Endothelial cell (in vitro differentiated cells): ENCODE measurements around the gene ANKRD66. TPM values are rescaled to one million over a fixed set of nuclear protein-coding genes. Genes with fewer than 3 reads are reported as not detected.

Experiments used
- DNase-seq: peaks from one replicate; pipeline ENCODE4 v3.0.0; 2021; ENCODE audit warnings: low spot score
- H3K27ac Mint-ChIP-seq: one replicate; pipeline ENCODE4 v1.8.0; 2021; ENCODE audit warnings: mixed read lengths, inconsistent platforms; ENCODE audit not compliant: unreplicated experiment
- H3K27me3 Mint-ChIP-seq: one replicate; pipeline ENCODE4 v1.8.0; 2021; ENCODE audit warnings: mild to moderate bottlenecking, moderate library complexity, mixed read lengths, inconsistent platforms; ENCODE audit not compliant: unreplicated experiment
- H3K36me3 Mint-ChIP-seq: one replicate; pipeline ENCODE4 v1.8.0; 2021; ENCODE audit warnings: mild to moderate bottlenecking, low read depth, mixed read lengths, inconsistent platforms; ENCODE audit not compliant: unreplicated experiment
- H3K4me1 Mint-ChIP-seq: one replicate; pipeline ENCODE4 v1.8.0; 2021; ENCODE audit warnings: mild to moderate bottlenecking, mixed read lengths, inconsistent platforms; ENCODE audit not compliant: unreplicated experiment
- H3K4me3 Mint-ChIP-seq: one replicate; pipeline ENCODE4 v1.8.0; 2021; ENCODE audit warnings: mild to moderate bottlenecking, mixed read lengths, inconsistent platforms; ENCODE audit not compliant: unreplicated experiment
- H3K9me3 Mint-ChIP-seq: one replicate; pipeline ENCODE4 v1.8.0; 2021; ENCODE audit warnings: mixed read lengths, inconsistent platforms; ENCODE audit not compliant: unreplicated experiment
- CTCF ChIP-seq: fragments of 200-600 bp; sonication (generic); IDR thresholded peaks from one replicate; pipeline ENCODE4 v1.5.0; 2021; ENCODE audit warnings: antibody characterized with exemption; ENCODE audit not compliant: unreplicated experiment
- total RNA-seq: library from RNA; stranded (reverse); fragmentation: NEBNext Ultra II Directional; extraction: Animal tissue kit (Norgen Biotek cat#: 25700); gene quantifications from one replicate; pipeline ENCODE4 v1.2.1, GENCODE V29; 2021; ENCODE audit not compliant: unreplicated experiment

ANKRD66 gene
- total RNA-seq, 1 donor from 2014 or later, result not detected

- no peak overlapping the region for H3K4me3 Mint-ChIP-seq
- no peaks in the 10 kb centered on the region for H3K4me1 Mint-ChIP-seq
- H3K9me3 Mint-ChIP-seq, result no peaks in the 10 kb centered on the region
- TF ChIP-seq CTCF, result no peak
- H3K36me3 Mint-ChIP-seq, result no peaks in the 10 kb centered on the region
- H3K27me3 Mint-ChIP-seq, result peaks cover 1% of the 10 kb centered on the region
- H3K27ac Mint-ChIP-seq, result no peak overlapping the region
- DNase-seq, result no peak
These were observed 3.0 kb downstream of the ANKRD66 start for GRCh38 chr6:46749731-46750130.

- no peak overlapping the region for H3K4me3 Mint-ChIP-seq
- no peak for TF ChIP-seq CTCF
- H3K27me3 Mint-ChIP-seq, result no peaks in the 10 kb centered on the region
- H3K4me1 Mint-ChIP-seq, result no peaks in the 10 kb centered on the region
- no peak for DNase-seq
- no peak overlapping the region for H3K27ac Mint-ChIP-seq
- no peaks in the 10 kb centered on the region for H3K9me3 Mint-ChIP-seq
- H3K36me3 Mint-ChIP-seq, result no peaks in the 10 kb centered on the region
These were observed 4.9 kb downstream of the ANKRD66 start for GRCh38 chr6:46751658-46752057.

GRCh38 chr6:46755865-46756264 lies 9.1 kb downstream of the ANKRD66 start:
- no peak for TF ChIP-seq CTCF
- Mint-ChIP-seq H3K27me3 (no peaks in the 10 kb centered on the region), H3K9me3 (no peaks in the 10 kb centered on the region), H3K27ac (no peak overlapping the region), H3K4me1 (no peaks in the 10 kb centered on the region), H3K36me3 (no peaks in the 10 kb centered on the region), H3K4me3 (no peak overlapping the region)
- no peak for DNase-seq

DNA sequence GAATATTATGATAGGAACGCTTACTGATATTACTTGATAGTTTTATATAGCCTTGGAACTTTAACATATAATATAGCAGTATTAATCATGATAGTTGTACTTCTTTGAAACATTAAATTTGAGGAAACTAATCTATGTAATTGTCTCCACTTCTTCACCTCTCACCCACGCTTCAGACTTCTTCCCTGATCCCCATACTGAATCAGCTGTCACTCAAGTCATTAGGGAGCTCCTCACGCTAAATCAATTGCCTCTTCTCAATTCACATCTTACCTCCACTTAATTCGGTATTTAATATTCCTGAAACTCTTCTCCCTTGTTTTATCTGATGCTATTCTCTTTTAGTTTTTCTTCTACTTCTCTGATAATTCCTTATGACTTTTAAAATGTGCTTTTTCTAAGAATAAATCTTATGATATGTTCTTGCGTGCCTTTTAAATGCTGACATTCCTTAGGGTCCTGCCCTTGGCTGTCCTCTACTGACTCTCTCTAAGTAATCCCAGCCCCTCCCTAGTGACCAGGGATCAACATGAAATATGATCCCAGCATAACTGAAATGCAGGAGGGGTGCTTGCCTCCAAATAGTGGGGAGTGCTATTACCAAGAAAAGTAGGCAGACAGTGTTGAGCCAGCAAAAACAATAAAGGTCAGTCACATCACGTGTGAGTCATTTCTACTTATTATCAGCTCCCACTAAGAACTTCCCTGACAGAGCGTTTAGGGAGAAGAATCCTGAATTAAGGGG lies 9.9 kb downstream of the ANKRD66 start:
- Mint-ChIP-seq H3K4me1 (no peaks in the 10 kb centered on the region), H3K36me3 (no peaks in the 10 kb centered on the region), H3K27ac (no peak overlapping the region), H3K9me3 (no peaks in the 10 kb centered on the region), H3K4me3 (no peak overlapping the region), H3K27me3 (no peaks in the 10 kb centered on the region)
- no peak for TF ChIP-seq CTCF
- DNase-seq, result no peak

- Mint-ChIP-seq H3K4me1 (no peaks in the 10 kb centered on the region), H3K27ac (no peak overlapping the region), H3K36me3 (no peaks in the 10 kb centered on the region), H3K4me3 (no peak overlapping the region), H3K9me3 (no peaks in the 10 kb centered on the region), H3K27me3 (no peaks in the 10 kb centered on the region)
- DNase-seq, result no peak
- no peak for TF ChIP-seq CTCF
These were observed 10.5 kb downstream of the ANKRD66 start for GRCh38 chr6:46757214-46757596.
